MM.1S (cell line): Measurements from ENCODE around the gene CAPZA1.

ENCODE experiments used
- DNase-seq: peaks from one replicate; pipeline ENCODE4 v3.0.0-alpha.2; 2015
- H2AFZ ChIP-seq: fragments of 300-600 bp; sonication (generic); 2 replicates; pipeline ENCODE4 v1.6.0; 2016; ENCODE audit warnings: antibody characterized with exemption, low read length
- H3F3A ChIP-seq: fragments of 300-600 bp; sonication (generic); 2 replicates; pipeline ENCODE4 v1.6.1; 2016; ENCODE audit warnings: mild to moderate bottlenecking, antibody characterized with exemption, low read length, moderate library complexity, mixed read lengths; ENCODE audit not compliant: insufficient read depth
- H3K27ac ChIP-seq: fragments of 300-600 bp; sonication (generic); 2 replicates; pipeline ENCODE4 v1.5.1; 2016; ENCODE audit warnings: mild to moderate bottlenecking, low read length
- H3K27me3 ChIP-seq: fragments of 300-600 bp; sonication (generic); replicated peaks from 2 replicates; pipeline ENCODE4 v1.6.0; 2016; ENCODE audit warnings: low read length; ENCODE audit not compliant: insufficient read depth
- H3K36me3 ChIP-seq: fragments of 300-600 bp; sonication (generic); replicated peaks from 2 replicates; pipeline ENCODE4 v1.6.1; 2016; ENCODE audit warnings: mild to moderate bottlenecking, low read length, mixed read lengths; ENCODE audit not compliant: insufficient read depth
- H3K4me1 ChIP-seq: fragments of 300-600 bp; sonication (generic); 2 replicates; pipeline ENCODE4 v1.6.1; 2016; ENCODE audit warnings: low read length, mixed read lengths
- H3K4me2 ChIP-seq: fragments of 300-600 bp; sonication (generic); 2 replicates; pipeline ENCODE4 v1.6.0; 2016; ENCODE audit warnings: low read depth, low read length
- H3K4me3 ChIP-seq: fragments of 300-600 bp; sonication (generic); 2 replicates; pipeline ENCODE4 v1.5.1; 2016; ENCODE audit warnings: low read length, mixed read lengths
- H3K79me2 ChIP-seq: fragments of 300-600 bp; sonication (generic); 2 replicates; pipeline ENCODE4 v1.6.1; 2016; ENCODE audit warnings: mixed run types, low read length, mixed read lengths
- H3K9ac ChIP-seq: fragments of 300-600 bp; sonication (generic); 2 replicates; pipeline ENCODE4 v1.6.1; 2016; ENCODE audit warnings: low read length, mixed read lengths
- H3K9me2 ChIP-seq: fragments of 300-600 bp; sonication (generic); replicated peaks from 2 replicates; pipeline ENCODE4 v1.6.1; 2016; ENCODE audit warnings: mild to moderate bottlenecking, low read length, mixed read lengths; ENCODE audit not compliant: insufficient read depth
- H3K9me3 ChIP-seq: fragments of 300-600 bp; sonication (generic); replicated peaks from 2 replicates; pipeline ENCODE4 v1.6.1; 2016; ENCODE audit warnings: mild to moderate bottlenecking, low read length, mixed read lengths; ENCODE audit not compliant: insufficient read depth
- H4K20me1 ChIP-seq: fragments of 300-600 bp; sonication (generic); 2 replicates; pipeline ENCODE4 v1.6.1; 2016; ENCODE audit warnings: mild to moderate bottlenecking, low read length, moderate library complexity, mixed read lengths; ENCODE audit not compliant: insufficient read depth
- EZH2 ChIP-seq: fragments of 300-600 bp; sonication (generic); optimal IDR thresholded peaks from 2 replicates; pipeline ENCODE3; 2017; ENCODE audit warnings: low read depth, mild to moderate bottlenecking, antibody characterized with exemption, low read length, mixed read lengths
- EZH2phosphoT487 ChIP-seq: fragments of 300-600 bp; sonication (generic); IDR thresholded peaks from 2 replicates; pipeline ENCODE4 v1.6.1; 2018; ENCODE audit warnings: antibody characterized with exemption, low read length
- TF ChIP-seq, protein P1 (sequence below): fragments of 300-600 bp; sonication (generic); IDR thresholded peaks from 2 replicates; pipeline ENCODE4 v1.5.1; 2016; ENCODE audit warnings: antibody characterized with exemption, low read length, mixed read lengths

Gene CAPZA1

DNA sequence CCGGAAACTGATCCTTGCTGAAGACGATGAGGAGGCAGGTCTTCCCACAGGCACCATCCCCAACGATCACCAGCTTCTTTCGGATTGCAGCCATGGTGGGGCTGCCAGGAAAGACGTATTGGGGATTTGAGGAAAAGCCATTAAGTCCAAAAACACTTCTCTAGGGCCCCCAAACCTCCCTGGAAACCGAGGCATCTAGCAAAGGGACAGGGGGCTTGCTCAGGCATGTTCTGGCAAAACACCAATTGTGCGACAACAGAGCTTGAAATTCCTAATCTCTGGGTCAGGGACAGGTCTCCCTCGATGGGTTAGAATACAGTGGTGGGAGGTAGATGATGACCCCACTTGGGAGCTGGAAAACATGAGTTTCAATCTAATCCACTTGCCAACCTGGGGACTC, 84.1 kb downstream of the CAPZA1 start:
- H3K4me1 ChIP-seq = peaks cover 17% of the 10 kb centered on the region
- H3K4me2 ChIP-seq = no peak overlapping the region
- no peaks in the 10 kb centered on the region for H3K9me2 ChIP-seq
- no peaks in the 10 kb centered on the region for H3K36me3 ChIP-seq
- no peaks in the 10 kb centered on the region for H4K20me1 ChIP-seq
- no peaks in the 10 kb centered on the region for H3K9me3 ChIP-seq
- no peak overlapping the region for H3K9ac ChIP-seq
- H3F3A ChIP-seq = no peaks in the 10 kb centered on the region
- no peaks in the 10 kb centered on the region for H3K79me2 ChIP-seq
- no peak for TF ChIP-seq EZH2phosphoT487
- TF ChIP-seq, protein P1, sequence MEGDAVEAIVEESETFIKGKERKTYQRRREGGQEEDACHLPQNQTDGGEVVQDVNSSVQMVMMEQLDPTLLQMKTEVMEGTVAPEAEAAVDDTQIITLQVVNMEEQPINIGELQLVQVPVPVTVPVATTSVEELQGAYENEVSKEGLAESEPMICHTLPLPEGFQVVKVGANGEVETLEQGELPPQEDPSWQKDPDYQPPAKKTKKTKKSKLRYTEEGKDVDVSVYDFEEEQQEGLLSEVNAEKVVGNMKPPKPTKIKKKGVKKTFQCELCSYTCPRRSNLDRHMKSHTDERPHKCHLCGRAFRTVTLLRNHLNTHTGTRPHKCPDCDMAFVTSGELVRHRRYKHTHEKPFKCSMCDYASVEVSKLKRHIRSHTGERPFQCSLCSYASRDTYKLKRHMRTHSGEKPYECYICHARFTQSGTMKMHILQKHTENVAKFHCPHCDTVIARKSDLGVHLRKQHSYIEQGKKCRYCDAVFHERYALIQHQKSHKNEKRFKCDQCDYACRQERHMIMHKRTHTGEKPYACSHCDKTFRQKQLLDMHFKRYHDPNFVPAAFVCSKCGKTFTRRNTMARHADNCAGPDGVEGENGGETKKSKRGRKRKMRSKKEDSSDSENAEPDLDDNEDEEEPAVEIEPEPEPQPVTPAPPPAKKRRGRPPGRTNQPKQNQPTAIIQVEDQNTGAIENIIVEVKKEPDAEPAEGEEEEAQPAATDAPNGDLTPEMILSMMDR = no peak
- TF ChIP-seq EZH2 = no peak
- H3K4me3 ChIP-seq = no peak overlapping the region
- H2AFZ ChIP-seq = no peak overlapping the region
- no peak overlapping the region for H3K27ac ChIP-seq
- peaks cover 7% of the 10 kb centered on the region; the same call in 1 of the 2 replicates for H3K27me3 ChIP-seq
- no peak for DNase-seq

DNA sequence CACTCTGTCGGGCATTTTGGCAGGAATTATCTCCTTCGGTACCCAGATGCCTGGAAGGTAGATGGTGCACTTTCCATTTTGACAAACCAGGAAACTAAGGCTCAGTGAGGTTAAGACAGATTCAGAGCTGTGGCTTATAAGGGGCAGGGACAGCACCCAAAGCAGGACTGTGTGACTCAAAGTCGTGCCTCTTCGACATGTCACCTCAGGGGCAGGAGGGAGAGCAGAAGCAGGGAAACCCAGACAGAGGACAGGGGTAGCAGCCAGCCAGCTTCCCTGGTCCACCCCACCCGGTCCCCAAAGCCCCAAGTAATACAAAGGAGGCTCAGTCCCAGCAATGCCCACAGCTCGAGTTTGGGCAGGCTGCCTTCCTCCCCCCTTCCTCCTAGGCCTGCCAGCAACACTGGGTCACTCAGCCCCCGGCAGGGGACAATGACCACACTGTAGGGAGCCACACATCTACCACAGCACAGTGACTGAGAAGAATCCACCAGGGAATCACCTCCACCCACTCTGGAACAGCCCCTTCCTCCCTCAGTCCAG, 84.8 kb downstream of the CAPZA1 start:
- peak overlapping the region; percentile 61; the same call in 1 of the 2 replicates for H2AFZ ChIP-seq

DNA sequence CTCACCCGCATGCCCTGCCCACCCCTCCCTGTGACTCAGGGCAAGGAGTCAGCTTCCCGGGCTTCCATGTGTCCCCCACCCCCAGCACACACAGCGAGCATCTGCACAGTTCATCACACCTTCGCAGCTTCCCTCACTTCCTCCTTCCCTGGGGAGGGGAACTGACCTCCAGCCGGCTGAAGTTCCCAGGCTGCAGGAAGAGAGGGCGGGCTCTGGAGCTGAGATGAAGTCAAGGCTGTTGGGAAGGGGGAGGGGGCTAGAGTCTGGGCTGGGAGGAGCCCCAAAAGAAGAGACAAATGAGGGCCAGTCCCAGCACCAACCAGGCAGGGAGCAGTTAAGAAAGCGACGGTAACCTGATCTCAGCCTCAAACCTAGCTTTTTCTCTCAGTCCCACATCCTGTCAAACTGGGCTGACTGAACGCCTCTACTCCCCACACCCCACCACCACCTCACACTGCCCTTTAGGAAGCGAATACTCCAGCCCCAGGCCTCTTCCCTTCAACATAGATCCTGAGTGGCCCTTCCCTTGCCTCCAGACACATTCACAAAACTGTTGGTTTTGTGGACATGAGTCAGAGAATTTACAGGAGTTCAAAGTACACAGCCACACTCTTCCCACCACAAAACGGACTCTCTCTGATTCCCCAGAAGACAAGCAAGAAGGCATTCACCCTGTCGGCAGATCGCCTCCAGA, 85.4 kb downstream of the CAPZA1 start:
- Histone ChIP-seq H3K27ac (peak overlapping the region; percentile 23; the same call in 1 of the 2 replicates), H3K4me1 (peaks cover 16% of the 10 kb centered on the region), H3K4me2 (peak overlapping the region; percentile 72), H3K9me2 (no peaks in the 10 kb centered on the region), H3K9me3 (no peaks in the 10 kb centered on the region), H3K27me3 (peaks cover 13% of the 10 kb centered on the region; the same call in 1 of the 2 replicates), H3K4me3 (peak overlapping the region; percentile 40), H2AFZ (peak overlapping the region; percentile 61; the same call in 1 of the 2 replicates), H3F3A (no peaks in the 10 kb centered on the region), H4K20me1 (no peaks in the 10 kb centered on the region), H3K36me3 (no peaks in the 10 kb centered on the region), H3K79me2 (no peaks in the 10 kb centered on the region), H3K9ac (peak overlapping the region; percentile 8; the same call in 1 of the 2 replicates)
- TF ChIP-seq, protein P1 = no peak
- TF ChIP-seq EZH2phosphoT487 (no peak), EZH2 (no peak)
- DNase-seq = peak; percentile 62

More for the DNA sequence above, 84.8 kb downstream of the CAPZA1 start:
- Histone ChIP-seq H3K4me3 (peak overlapping the region; percentile 40; the same call in 1 of the 2 replicates), H4K20me1 (no peaks in the 10 kb centered on the region), H3F3A (no peaks in the 10 kb centered on the region), H3K9ac (no peak overlapping the region; the same call in 1 of the 2 replicates), H3K9me2 (no peaks in the 10 kb centered on the region), H3K27me3 (peaks cover 12% of the 10 kb centered on the region; the same call in 1 of the 2 replicates), H3K4me2 (peak overlapping the region; percentile 72; the same call in 1 of the 2 replicates), H3K9me3 (no peaks in the 10 kb centered on the region), H3K27ac (no peak overlapping the region), H3K36me3 (no peaks in the 10 kb centered on the region), H3K79me2 (no peaks in the 10 kb centered on the region), H3K4me1 (peaks cover 17% of the 10 kb centered on the region)
- no peak for DNase-seq
- no peak for TF ChIP-seq EZH2phosphoT487
- TF ChIP-seq EZH2 = no peak
- TF ChIP-seq, protein P1 = no peak
